Stimulated activated CD8-positive, alpha-beta memory T cell treated with anti-CD3 and anti-CD28 coated beads, Interleukin-15, amount 100 ng/mL, for 1 hour (primary cell): ENCODE data around the gene EYA3.

Source experiments
- DNase-seq: peaks from one replicate; pipeline ENCODE4 v3.0.0-alpha.2; 2020; ENCODE audit warnings: low read depth

The EYA3 gene

DNA sequence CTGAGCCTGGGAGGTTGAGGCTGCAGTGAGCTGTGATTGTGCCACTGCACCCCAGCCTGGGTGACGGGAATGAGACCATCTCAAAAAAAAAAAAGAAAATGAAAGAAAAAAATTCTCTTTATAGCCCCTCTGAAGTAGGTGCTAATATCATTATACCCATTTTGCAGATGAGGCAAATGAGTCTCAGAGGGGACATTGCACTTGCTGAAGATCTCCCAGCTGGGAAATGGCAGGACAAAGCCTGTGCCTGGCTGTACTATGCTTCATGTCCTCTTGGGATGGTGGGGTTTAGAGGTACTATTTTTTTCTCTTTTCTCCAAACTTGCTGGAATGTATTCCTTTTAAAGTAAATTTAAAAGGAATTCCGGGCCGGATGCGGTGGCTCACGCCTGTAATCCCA lies 152.0 kb downstream of the EYA3 start:
- DNase-seq: no peak

- DNase-seq: no peak
Observed at GRCh38 chr1:27935721-27936120, 152.7 kb downstream of the EYA3 start.

- DNase-seq: no peak
Observed at GRCh38 chr1:27934818-27935549, 153.4 kb downstream of the EYA3 start, which contains the start of gene SMPDL3B. Gene SMPDL3B (plus strand): TSS chr1:27935000. CDS start chr1:27935184, 184 bp downstream.

DNA sequence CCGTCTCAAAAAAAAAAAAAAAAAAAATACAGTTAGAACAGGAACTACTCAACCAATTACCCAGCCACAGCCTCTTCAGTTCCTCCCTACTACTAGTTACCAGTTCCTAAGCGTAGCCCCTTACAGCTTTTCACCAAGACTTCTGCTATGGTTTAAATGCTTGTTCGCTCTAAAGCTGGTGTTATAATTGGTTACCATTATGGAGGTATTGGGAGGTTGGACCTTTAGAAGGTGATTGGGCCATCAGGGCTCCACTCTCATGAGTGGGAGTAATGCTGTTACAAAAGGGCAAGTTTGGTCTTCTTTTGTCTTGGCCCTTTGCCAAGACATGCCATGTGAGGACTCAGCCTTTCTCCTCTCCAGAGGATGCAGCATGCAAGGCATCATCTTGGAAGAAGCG lies 156.7 kb downstream of the EYA3 start:
- no peak for DNase-seq

GRCh38 chr1:27931184-27931583 lies 157.2 kb downstream of the EYA3 start:
- no peak for DNase-seq

DNA sequence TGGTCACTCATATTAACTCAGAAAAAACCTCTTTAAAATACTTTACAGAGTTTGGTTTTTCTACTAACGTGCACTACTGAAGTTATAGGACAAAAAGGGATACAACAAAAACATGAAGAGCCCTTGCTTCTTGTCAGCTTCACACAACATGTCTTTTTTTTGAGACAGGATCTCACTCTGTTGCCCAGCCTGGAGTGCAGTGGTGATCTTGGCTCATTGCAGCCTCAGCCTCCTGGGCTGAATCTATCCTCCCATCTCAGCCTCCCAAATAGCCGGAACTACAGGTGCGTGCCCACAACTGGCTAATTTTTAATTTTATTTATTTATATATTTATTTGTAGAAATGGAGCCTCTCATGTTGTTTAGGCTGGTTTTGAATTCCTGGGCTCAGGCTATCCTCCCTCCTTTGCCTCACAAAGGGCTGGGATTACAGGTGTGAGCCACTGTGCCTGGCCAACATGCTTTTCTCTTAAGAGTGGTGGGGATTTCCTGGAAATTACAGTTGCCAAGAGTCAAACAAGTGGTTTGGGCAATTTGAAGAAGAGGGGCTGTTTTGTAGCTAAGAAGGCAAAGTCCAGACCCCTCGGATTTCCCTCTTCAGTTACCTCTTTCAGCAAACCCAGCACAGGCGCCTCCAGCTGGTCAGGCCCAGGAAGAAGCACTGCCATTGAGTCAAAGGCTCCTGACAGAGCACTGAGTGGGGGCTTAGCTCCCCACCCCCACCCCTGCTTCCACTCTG lies 160.0 kb downstream of the EYA3 start:
- DNase-seq: no peak

DNA sequence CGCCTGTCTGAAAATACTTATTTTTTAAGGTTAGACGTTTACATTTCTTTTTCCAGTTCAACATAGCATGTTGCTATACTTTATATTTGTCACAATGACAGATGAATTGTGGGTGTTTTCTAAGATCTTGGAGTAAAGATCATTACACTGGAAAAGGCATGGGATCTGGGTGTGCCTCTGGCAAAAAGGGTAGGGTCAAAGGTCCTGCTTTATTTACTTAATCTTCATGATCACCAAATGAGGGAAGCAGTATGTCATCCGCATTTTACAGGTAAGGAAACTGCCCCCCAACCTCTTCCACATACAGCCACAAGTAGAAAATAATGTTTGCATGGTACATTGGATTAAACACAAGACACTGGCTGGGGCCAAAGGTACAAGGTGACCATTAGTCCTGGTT lies 166.1 kb downstream of the EYA3 start:
- no peak for DNase-seq
